Measurements from ENCODE around the gene SP140L. TPM values are rescaled to one million over a fixed set of nuclear protein-coding genes. Genes with fewer than 3 reads are reported as not detected.

Gene SP140L
- total RNA-seq, 1 donor from 2014 or later, result 27.2 TPM

DNA sequence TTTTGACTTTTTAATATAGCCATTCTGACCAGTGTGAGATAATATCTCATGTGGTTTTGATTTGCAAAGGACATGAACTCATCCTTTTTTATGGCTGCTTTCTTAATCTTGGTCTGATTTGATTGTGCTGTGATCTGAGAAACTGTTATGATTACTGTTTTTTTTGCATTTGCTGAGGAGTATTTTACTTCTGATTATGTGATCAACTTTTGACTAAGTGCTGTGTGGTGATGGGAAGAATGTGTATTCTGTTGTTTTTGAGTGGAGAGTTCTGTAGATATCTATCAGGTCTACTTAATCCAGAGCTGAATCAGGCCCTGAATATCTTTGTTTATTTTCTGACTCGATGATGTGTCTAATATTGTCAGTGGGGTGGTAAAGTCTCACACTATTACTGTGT is 16.8 kb downstream of the SP140L start:
- ATAC-seq (no peak), DNase-seq (no peak)
- Histone ChIP-seq H3K4me3 (no peak overlapping the region), H3K27me3 (no peaks in the 10 kb centered on the region), H3K4me1 (no peaks in the 10 kb centered on the region), H3K27ac (no peak overlapping the region), H3K9me3 (no peaks in the 10 kb centered on the region), H3K36me3 (no peaks in the 10 kb centered on the region)
- intact Hi-C loops (cut with DNase I), result no loop called here
- TF ChIP-seq CTCF (IDR thresholded peaks at IDR 0.05), result no peak

DNA sequence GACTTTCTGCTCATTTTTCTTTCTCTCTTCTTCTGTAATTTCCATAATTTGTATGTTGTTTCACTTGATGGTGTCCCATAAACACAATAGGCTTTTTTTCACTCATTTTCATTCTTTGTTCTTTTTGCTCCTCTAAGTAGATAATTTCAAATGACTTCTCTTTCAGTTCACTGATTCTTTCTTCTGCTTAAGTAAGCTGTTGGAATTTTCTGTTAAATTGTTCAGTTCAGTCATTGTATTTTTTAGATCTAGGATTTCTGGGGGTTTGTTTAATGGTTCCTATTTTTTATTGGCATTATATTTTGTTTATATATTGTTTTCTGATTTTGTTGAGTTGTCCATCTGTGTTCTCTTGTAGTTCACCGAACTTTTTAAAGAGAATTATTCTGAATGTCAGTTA is 19.5 kb downstream of the SP140L start:
- DNase-seq (no peak), ATAC-seq (no peak)
- Histone ChIP-seq H3K4me1 (no peaks in the 10 kb centered on the region), H3K36me3 (no peaks in the 10 kb centered on the region), H3K27me3 (no peaks in the 10 kb centered on the region), H3K4me3 (no peak overlapping the region), H3K27ac (no peak overlapping the region), H3K9me3 (no peaks in the 10 kb centered on the region)
- no peak for TF ChIP-seq CTCF (IDR thresholded peaks at IDR 0.05)
- intact Hi-C loops (cut with DNase I), result no loop called here

DNA sequence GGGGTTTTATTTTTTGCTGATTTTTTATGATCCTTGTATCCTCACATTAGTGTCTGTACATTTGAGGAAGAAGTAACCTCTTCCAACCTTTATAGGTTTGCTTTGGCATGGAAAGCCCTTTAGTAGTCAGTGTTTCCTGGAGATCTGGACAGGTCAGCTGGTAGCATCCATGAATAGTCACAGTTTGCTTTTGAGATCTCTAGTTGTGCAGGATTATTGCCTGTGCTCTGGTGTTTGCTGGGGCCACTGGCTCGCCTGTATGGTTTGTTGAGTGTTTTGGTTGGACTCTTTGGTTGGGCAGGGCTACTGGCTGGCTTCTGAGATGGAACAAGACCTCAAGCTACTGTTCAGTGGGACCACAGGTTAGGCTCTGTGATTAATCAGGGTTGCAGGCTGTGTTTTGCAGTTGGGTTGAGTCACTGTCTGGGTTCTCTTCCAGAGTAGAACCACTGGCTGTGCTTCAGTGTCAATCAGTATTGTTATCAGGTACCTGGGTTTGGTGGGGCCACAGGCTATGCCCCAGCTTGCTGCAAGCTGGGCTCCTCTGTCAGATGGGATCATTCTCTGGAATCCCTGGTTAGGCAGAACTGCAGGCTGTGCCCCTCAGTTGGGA is 20.0 kb downstream of the SP140L start:
- H3K9me3 ChIP-seq, result no peaks in the 10 kb centered on the region
- no peak for TF ChIP-seq CTCF (IDR thresholded peaks at IDR 0.05)
- intact Hi-C loops (cut with DNase I), result no loop called here

DNA sequence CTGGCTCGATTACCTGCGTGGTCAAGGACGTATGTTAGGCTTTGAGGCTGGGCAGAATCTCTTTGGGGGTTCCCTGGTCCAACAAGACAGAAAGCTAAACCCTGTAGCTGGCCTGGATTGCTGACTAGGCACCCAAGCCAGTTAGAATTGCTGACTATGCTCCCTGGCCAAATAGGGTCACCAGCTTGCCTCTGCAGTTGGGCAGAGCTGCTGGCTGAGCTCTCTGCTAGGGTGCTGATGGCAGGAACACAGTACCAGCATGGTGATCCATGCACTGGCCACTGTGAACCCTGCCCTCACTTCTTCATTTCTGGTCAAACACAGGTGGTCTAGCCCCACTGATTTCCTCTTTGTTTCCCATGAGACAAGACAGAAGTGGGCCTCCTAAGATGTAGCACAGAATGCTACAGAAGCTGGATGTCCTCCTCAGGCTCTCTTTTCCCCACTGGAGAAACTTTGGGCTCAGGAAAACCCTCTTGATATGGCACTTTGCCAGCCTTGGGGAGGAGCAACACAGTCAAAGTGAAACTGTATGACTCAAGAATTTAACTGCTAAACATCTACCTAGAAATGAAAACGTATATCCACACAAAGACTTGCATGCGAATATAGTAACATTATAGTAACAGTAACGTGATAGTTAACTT is 20.8 kb downstream of the SP140L start:
- DNase-seq (no peak), ATAC-seq (peak; percentile 32)
- Histone ChIP-seq H3K4me1 (no peaks in the 10 kb centered on the region), H3K27ac (no peak overlapping the region), H3K4me3 (no peak overlapping the region), H3K27me3 (no peaks in the 10 kb centered on the region), H3K9me3 (no peaks in the 10 kb centered on the region), H3K36me3 (no peaks in the 10 kb centered on the region)
- intact Hi-C loops (cut with DNase I), result no loop called here
- TF ChIP-seq CTCF (IDR thresholded peaks at IDR 0.05), result no peak

More for the DNA sequence above, 20.0 kb downstream of the SP140L start:
- ATAC-seq (no peak), DNase-seq (no peak)
- Histone ChIP-seq H3K27me3 (no peaks in the 10 kb centered on the region), H3K36me3 (no peaks in the 10 kb centered on the region), H3K4me3 (no peak overlapping the region), H3K4me1 (no peaks in the 10 kb centered on the region), H3K27ac (no peak overlapping the region)

DNA sequence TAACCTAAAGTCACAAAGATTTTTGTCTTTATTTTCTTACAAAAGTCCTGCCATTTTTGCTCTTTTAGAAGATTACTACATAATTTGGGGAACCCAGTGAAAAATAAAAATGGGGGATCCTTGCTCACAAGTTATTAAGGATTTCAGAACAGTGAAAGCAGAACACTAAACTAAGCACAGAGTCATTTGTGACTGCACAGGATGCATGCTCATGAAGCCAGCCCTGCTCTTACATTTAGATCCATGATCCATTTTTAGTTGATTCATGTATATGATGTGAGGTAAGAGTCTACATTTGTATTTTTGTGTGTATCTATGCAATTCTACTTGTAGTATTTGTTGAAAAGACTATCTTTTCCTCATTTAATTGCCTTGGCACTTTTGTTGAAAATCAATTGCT is 21.8 kb downstream of the SP140L start:
- DNase-seq, result no peak
- H3K4me3 ChIP-seq, result no peak overlapping the region
- no peak overlapping the region for H3K27ac ChIP-seq
- no peak for TF ChIP-seq CTCF (IDR thresholded peaks at IDR 0.05)
- H3K27me3 ChIP-seq, result no peaks in the 10 kb centered on the region
- H3K4me1 ChIP-seq, result no peaks in the 10 kb centered on the region
- no peaks in the 10 kb centered on the region for H3K9me3 ChIP-seq
- no peak for ATAC-seq
- intact Hi-C loops (cut with DNase I), result no loop called here
- no peaks in the 10 kb centered on the region for H3K36me3 ChIP-seq
